ENCODE data around the gene KREMEN1.

Gene KREMEN1

DNA sequence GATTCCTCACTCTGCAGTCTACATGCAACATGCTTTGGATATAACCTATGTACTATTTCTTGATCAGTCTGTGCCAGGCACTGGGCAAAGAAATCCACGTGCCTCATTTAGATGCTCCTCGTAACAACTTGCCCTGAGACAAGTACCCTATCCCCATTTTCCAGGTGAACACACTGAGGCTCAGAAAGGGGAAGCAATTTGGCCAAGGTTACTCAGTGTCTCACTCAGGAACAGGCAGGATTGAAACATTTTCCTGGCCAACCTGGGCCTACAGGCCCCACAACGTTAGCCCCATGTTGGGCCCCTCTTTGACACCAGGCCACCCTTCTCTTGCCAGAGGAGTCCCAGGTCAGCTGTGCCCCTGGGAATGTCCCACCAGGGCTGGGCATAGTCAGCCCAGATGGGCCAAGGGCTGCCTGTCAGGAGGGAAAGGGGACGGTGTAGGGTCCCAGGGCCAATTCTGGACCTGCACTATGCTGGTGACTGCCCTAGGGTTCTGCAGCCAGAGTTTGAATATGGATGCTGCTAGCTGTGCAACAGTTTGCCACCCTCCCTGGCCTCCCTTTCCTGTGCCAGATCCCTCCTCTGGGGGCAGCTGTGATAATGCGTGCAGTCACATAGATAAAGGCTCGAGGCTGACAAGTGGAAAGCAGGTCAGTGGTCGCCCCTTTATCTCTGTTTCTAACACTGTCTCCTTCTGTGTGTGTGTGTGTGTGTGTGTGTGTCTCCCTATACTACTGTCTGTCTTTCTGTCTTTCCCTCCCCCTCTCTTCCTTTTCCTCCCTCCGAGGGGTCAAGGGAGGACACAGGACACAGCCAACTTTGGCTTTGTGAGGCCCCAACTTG, 122.5 kb downstream of the KREMEN1 start:
- no peak for DNase-seq

GRCh38 chr22:29195964-29196666, 123.3 kb downstream of the KREMEN1 start:
- DNase-seq: no peak

DNA sequence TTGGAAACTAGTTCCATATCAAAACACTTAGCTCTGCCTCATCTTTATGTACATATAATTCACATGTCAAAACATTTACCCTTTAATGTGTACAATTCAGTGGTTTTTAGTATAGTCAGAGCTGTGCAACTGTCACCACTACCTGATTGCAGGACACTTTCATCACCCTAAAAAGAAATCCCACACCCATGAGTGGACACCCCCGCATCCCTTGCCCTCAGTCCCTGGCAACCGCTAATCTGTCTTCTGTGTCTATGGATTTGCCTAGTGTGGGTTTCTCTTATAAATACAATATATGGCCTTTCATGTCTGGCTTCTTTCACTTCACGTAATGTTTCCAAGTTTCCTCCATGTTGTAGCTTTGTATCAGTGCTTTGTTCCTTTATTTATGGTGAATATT, 124.3 kb downstream of the KREMEN1 start:
- no peak for DNase-seq

- no peak for DNase-seq
Measured at GRCh38 chr22:29198240-29198639, 125.4 kb downstream of the KREMEN1 start.

- DNase-seq: no peak
Measured at GRCh38 chr22:29199702-29200400, 127.0 kb downstream of the KREMEN1 start.

- DNase-seq: no peak
Measured at GRCh38 chr22:29200901-29201300, 128.1 kb downstream of the KREMEN1 start.

DNA sequence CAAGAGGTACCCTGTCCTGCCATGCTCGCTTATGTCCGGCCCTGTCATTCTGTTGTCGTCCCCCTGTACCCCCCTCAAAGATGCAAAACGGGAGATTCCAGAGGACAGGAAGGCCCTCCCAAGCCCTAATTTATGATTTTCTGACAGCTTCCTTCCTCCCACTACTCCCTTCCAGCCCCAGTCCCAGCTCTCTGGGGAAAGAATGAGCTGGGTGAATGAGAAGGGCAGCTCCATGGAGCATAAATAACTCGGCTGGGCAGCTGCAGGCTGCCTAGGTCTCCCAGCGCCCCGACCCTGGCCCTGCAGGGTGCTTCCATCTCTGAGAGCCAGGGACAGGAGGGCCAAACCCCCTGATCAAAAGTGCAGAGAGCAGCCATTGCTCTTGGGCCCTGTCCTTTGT, 128.9 kb downstream of the KREMEN1 start:
- DNase-seq: no peak

GRCh38 chr22:29202212-29203192, 129.7 kb downstream of the KREMEN1 start:
- DNase-seq: no peak

- no peak for DNase-seq
Measured at GRCh38 chr22:29203488-29204454, 130.9 kb downstream of the KREMEN1 start.

DNA sequence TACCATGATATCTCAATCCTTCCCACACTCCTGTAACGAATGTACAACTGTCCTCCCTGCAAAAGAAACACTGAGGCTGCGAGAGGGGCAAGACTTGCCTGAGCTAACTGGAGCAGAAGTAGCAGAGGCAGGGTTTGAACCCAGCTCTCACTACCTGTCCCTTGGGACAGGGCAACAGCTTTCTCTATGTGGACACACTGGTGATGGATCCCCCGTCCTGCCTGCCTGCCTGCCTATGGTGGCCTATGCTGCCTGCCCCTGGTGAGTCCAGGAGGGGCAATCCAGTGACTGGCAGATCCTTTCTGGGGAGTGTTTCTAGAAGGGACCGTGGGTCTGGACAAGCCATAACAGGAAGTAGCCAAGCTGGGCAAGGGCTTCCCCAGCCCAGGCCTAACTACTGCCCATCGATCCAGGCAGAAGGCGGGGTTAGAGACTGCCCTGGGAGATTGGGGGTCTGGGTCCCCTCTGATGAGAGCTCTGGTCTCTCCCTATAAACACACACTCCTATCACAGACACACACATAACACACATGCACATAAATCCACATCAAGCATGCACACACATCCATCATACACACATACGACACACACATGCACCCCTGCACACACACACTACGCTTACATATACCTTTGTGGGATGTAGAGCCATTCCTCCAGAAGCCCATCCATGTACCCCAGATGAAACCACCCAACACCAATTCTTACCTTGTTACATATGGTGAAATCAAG, 131.8 kb downstream of the KREMEN1 start:
- DNase-seq: no peak

DNA sequence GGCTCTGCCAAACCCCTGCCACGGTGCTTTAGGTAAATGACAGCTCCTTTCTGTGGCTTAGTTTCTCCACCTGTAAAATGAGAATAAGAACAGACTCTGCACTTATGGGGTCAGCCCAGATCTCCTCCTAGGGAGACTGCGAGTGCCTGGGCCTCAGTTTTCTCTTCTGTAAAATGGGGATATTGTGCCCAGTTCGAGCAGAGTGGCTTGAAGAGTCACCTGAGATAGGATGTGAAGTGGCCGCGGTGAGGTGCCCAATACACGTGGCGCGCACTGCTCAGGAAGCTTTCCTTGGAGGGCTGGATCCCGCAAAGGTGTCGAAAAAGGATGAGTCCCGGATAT, 132.4 kb downstream of the KREMEN1 start:
- DNase-seq: no peak

DNA sequence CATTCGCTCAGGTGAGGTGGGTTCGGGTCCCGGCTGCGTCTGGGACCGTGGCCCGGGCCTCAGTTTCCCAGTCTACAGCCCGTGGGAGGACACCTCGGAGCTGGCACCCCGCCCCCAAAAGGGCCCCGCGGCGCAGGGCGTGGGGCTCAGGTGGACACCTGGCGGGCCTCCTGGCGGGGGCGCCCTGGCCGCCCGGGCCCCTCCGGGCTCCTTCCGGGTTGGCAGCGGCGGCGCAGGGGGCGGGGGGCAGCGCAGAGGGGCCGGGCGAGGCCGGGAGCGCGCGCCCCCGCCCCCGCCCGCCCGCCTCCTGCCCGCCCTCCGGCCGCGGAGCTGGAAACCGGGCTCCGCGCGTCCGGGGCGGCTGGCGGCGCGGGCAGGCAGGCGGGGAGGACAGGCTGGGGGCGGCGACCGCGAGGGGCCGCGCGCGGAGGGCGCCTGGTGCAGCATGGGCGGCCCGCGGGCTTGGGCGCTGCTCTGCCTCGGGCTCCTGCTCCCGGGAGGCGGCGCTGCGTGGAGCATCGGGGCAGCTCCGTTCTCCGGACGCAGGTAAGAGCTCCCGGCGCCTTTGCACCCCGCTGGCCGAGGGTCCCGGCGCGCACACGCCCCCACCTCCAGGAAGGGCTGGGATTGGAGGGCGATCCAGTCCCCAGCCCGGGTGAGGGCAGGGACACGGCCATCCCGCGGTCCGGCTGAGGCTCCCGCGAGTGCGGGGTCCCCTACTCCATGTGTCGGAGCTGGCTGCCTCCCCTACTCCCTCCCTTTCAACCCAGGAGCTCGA, 132.9 kb downstream of the KREMEN1 start, which contains the start of gene EMID1:
EMID1 (plus strand) TSS at position 303 of the 778 bp plus-strand sequence; CDS start at position 446, 143 bp downstream.
- no peak for DNase-seq

GRCh38 chr22:29206372-29207242, 133.8 kb downstream of the KREMEN1 start:
- no peak for DNase-seq

DNA sequence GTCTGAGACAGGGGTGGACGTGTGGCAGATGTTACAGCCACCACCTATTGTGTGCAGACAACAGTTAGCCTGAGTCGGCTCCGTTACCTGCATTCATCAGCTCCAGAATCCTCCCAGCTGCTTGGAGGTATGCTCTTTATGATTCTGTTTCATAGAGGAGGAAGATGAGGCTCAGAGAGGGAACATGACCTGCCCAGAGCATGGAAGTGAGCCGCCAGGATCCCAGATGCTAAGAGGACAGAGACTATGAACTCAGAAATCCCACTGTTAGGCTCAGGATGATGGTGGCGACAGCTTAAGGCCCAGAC, 134.4 kb downstream of the KREMEN1 start:
- no peak for DNase-seq

DNA sequence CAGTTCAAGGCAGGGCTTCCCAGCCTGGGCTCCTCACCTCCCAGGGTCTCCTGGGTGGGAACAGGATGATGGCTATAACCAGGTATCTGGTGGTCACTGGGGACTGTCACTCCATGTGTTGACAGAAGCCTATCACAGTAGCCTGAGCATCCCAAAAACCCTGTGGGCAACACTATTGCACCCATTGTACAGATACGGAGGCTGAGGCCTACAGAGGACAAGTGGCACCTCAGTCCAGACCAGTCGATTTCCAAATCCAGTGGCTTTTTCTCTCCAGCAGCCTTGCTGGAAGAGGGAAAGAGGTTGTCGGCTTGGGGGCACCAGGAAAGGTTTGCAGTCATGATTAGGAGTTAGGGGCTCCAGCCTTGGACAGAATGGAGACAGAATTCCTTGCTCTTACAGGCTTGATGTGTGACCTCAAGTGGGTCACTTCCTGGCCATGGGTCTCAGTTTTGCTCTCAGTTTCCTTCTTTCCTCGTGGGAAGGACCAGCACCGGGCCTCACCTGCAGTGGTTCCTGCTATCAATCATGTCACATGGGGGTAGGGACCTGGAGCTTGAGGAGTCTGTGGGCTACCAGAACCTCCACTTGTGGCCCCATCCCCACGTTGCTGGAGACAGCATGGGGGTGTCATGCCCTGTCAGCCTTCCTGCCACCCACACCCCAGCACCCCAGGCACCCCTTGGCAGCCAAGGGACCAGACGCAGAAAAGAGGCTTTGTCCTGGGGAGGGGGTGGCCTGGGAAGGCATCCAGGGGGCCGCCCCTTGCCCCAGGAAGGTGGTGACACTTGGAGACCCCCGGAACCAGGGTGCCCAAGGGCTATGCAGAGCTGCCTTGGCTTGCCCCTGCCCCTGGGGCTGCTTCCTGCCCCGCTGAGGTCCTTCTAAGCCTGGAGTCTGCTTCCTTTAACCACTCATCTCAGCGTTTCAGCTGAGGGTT, 135.0 kb downstream of the KREMEN1 start:
- DNase-seq: no peak

GRCh38 chr22:29208502-29208862, 135.6 kb downstream of the KREMEN1 start:
- no peak for DNase-seq

DNA sequence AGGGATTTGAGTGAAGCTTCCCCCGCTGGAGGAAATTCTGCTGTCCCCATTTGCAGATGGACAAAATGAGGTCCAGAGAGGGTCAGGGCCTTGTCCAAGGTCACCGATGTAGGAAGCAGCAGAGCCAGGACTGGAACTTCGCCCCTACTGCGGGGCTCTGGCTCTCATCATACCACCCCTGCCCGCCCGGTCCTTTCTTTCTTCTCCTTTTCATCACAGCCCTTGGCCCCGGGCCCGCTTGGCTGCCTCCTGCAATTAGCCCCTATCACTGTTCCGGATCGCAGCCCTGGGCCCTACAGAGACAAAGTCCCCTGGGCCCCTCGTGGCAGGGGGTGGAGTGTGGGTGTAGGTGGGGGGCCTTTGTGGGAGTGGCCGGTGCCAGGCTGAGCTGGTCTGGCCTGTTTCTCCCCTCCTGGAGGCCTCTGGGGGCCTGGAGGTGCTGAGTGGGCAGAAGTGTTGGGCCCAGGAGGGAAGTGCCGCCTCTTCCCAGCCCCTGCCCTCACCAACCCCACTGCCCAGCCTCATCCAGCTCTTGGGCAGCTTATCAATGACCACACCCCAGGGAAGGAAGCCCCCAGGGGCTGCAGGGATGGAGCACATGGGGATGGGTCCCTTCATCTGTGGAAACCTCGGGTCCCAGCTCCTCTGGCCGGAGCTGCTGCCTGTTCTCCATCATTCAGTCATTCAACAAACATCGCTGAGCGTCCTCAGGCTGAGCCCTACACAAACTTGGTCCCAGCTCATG, 136.2 kb downstream of the KREMEN1 start:
- no peak for DNase-seq
